ENCODE measurements around the gene CACNG3.
A peak's percentile ranks its signal among the peaks of the same experiment; 100 is the strongest.
"Not testable (repeated sequence)": the region's sequence is repeated elsewhere in the genome, so short reads cannot be mapped to it uniquely, and the experiment has no call there.

Gene CACNG3
- total RNA-seq: 0 to 0.17 (median 0) reads per million in 9 experiments

- H3K27me3 Mint-ChIP-seq: peaks cover 70 to 85% of the 10 kb centered on the region in 2 donors
- peak; percentile 72 for ATAC-seq (replicated peaks)
- DNase-seq: peak; percentile 31 to 42 (median 36)
- no peak within 1 kb of the TSS for H3K4me3 Mint-ChIP-seq
- no peaks in the 10 kb centered on the region for H3K9me3 Mint-ChIP-seq
- no peaks in the 10 kb centered on the region for H3K36me3 Mint-ChIP-seq (ENCODE audit: insufficient read depth)
- H3K27ac Mint-ChIP-seq: no peak within 1 kb of the TSS
- peaks cover 0 to 3% of the 10 kb centered on the region in 2 donors for H3K4me1 Mint-ChIP-seq (ENCODE audit: low read depth in 2 of 2)
Measured at GRCh38 chr16:24255456-24256371, at the start of gene CACNG3. TSS of gene CACNG3 (plus strand) at chr16:24256335. CDS start at chr16:24256755, 420 bp downstream.

GRCh38 chr16:24206926-24207325 is 49.2 kb upstream of the CACNG3 start:
- no peak for ATAC-seq (replicated peaks)
- Mint-ChIP-seq H3K36me3 (ENCODE audit: insufficient read depth) (peaks cover 40% of the 10 kb centered on the region), H3K9me3 (no peaks in the 10 kb centered on the region), H3K4me3 (no peak overlapping the region), H3K4me1 (ENCODE audit: low read depth in 2 of 2) (peaks cover 3 to 6% of the 10 kb centered on the region in 2 donors), H3K27ac (peak overlapping the region in 1 of 2 donors; percentile 15), H3K27me3 (no peaks in the 10 kb centered on the region)
- no peak for DNase-seq

DNA sequence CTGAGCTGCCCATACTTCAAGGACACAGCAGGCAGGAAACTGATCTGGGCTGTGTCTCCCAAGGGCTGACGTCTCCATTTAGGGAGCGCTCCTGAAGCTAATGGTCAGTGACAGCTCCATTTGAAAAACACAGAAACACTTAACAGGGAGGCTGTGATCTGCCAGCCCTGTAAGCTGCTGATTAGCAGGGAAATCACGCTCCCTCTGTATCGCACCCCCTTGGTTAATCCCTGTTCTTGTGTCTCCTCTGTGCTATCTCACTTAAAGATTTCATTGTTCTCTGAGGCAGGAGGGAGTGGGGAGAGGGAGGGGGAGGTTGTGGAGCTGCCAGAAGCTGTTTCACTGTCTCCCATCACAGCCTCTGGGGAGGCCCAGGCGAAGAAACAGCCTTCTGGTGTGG is 47.4 kb upstream of the CACNG3 start:
- no peaks in the 10 kb centered on the region for H3K9me3 Mint-ChIP-seq
- no peak overlapping the region for H3K4me3 Mint-ChIP-seq
- DNase-seq (no peak), ATAC-seq (replicated peaks) (no peak)
- H3K36me3 Mint-ChIP-seq (ENCODE audit: insufficient read depth): peaks cover 46% of the 10 kb centered on the region
- H3K27me3 Mint-ChIP-seq: no peaks in the 10 kb centered on the region
- no peak overlapping the region for H3K27ac Mint-ChIP-seq
- peaks cover 0 to 3% of the 10 kb centered on the region in 2 donors for H3K4me1 Mint-ChIP-seq (ENCODE audit: low read depth in 2 of 2)

- DNase-seq (no peak), ATAC-seq (replicated peaks) (no peak)
- H3K4me3 Mint-ChIP-seq: no peak overlapping the region
- peaks cover 62% of the 10 kb centered on the region for H3K36me3 Mint-ChIP-seq (ENCODE audit: insufficient read depth)
- H3K27me3 Mint-ChIP-seq: no peaks in the 10 kb centered on the region
- H3K9me3 Mint-ChIP-seq: no peaks in the 10 kb centered on the region
- no peaks in the 10 kb centered on the region for H3K4me1 Mint-ChIP-seq (ENCODE audit: low read depth in 2 of 2)
- H3K27ac Mint-ChIP-seq: no peak overlapping the region
Measured at GRCh38 chr16:24214992-24215391, 41.1 kb upstream of the CACNG3 start.

DNA sequence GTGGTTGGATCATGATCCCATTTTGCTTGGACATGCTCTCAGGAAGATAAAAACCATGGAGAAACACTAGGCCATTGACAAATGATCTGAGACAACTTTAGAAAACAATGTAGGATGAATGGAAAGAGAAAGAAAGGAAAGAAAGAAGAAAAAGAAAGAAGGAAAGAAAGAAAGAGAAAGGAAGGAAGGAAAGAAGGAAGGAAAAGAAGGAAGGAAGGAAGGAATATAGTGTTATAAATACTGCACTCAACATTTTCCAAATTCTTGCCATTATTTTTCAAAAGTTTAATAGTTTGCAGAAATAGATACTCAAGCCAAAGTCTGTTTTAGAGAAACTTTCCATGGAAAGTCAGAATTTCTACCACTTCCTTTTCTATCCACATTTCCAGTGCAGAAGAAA is 39.2 kb upstream of the CACNG3 start:
- H3K4me3 Mint-ChIP-seq: no peak overlapping the region
- H3K4me1 Mint-ChIP-seq (ENCODE audit: low read depth in 2 of 2): no peaks in the 10 kb centered on the region
- peaks cover 4 to 5% of the 10 kb centered on the region in 2 donors for H3K9me3 Mint-ChIP-seq
- DNase-seq (no peak), ATAC-seq (replicated peaks) (no peak)
- H3K27me3 Mint-ChIP-seq: no peaks in the 10 kb centered on the region
- peaks cover 59% of the 10 kb centered on the region for H3K36me3 Mint-ChIP-seq (ENCODE audit: insufficient read depth)
- H3K27ac Mint-ChIP-seq: peak overlapping the region in 1 of 2 donors; percentile 1

- H3K4me3 Mint-ChIP-seq: no peak overlapping the region
- DNase-seq (no peak), ATAC-seq (replicated peaks) (no peak)
- no peaks in the 10 kb centered on the region for H3K4me1 Mint-ChIP-seq (ENCODE audit: low read depth in 2 of 2)
- peaks cover 4 to 7% of the 10 kb centered on the region in 2 donors for H3K9me3 Mint-ChIP-seq
- peaks cover 54% of the 10 kb centered on the region for H3K36me3 Mint-ChIP-seq (ENCODE audit: insufficient read depth)
- H3K27me3 Mint-ChIP-seq: no peaks in the 10 kb centered on the region
- H3K27ac Mint-ChIP-seq: peak overlapping the region in 1 of 2 donors; percentile 16
Measured at GRCh38 chr16:24217461-24217860, 38.7 kb upstream of the CACNG3 start.

GRCh38 chr16:24218299-24218698 is 37.8 kb upstream of the CACNG3 start:
- peaks cover 4 to 7% of the 10 kb centered on the region in 2 donors for H3K9me3 Mint-ChIP-seq
- peak overlapping the region in 1 of 2 donors; percentile 16 for H3K27ac Mint-ChIP-seq
- H3K4me1 Mint-ChIP-seq (ENCODE audit: low read depth in 2 of 2): no peaks in the 10 kb centered on the region
- H3K27me3 Mint-ChIP-seq: no peaks in the 10 kb centered on the region
- DNase-seq: no peak
- H3K36me3 Mint-ChIP-seq (ENCODE audit: insufficient read depth): peaks cover 52% of the 10 kb centered on the region
- no peak for ATAC-seq (replicated peaks)
- no peak overlapping the region for H3K4me3 Mint-ChIP-seq

DNA sequence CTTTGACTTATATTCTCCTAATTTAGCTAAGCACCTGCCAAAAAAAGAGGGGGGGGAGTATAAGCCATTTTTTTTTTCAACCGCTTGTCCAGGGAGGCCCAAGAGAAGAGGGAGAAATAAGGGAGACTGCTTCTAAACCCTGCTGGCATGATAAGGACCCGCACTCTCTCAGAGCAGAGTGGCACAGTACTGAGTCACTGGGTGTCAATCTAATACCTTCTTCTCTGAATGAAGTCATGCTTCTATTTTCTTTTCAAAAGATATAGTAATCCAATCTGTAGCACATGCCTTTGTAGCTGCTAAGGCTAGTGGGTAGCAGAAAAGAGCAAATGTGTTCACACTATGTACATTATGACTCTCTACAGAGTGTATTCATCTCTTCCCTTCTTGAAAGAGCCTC is 34.9 kb upstream of the CACNG3 start:
- Mint-ChIP-seq H3K4me3 (no peak overlapping the region), H3K27me3 (no peaks in the 10 kb centered on the region), H3K9me3 (peaks cover 4 to 7% of the 10 kb centered on the region in 2 donors), H3K36me3 (ENCODE audit: insufficient read depth) (peaks cover 33% of the 10 kb centered on the region), H3K4me1 (ENCODE audit: low read depth in 2 of 2) (no peaks in the 10 kb centered on the region), H3K27ac (no peak overlapping the region)
- ATAC-seq (replicated peaks): no peak
- no peak for DNase-seq

GRCh38 chr16:24228514-24228913 is 27.6 kb upstream of the CACNG3 start:
- Mint-ChIP-seq H3K4me1 (ENCODE audit: low read depth in 2 of 2) (no peaks in the 10 kb centered on the region), H3K4me3 (no peak overlapping the region), H3K36me3 (ENCODE audit: insufficient read depth) (no peaks in the 10 kb centered on the region), H3K9me3 (no peaks in the 10 kb centered on the region), H3K27me3 (peaks cover 0 to 9% of the 10 kb centered on the region in 2 donors), H3K27ac (no peak overlapping the region)
- ATAC-seq (replicated peaks) (no peak), DNase-seq (no peak)

GRCh38 chr16:24232936-24233335 is 23.2 kb upstream of the CACNG3 start:
- H3K4me1 Mint-ChIP-seq (ENCODE audit: low read depth in 2 of 2): no peaks in the 10 kb centered on the region
- no peak overlapping the region for H3K4me3 Mint-ChIP-seq
- DNase-seq (no peak), ATAC-seq (replicated peaks) (no peak)
- no peak overlapping the region for H3K27ac Mint-ChIP-seq
- H3K36me3 Mint-ChIP-seq (ENCODE audit: insufficient read depth): no peaks in the 10 kb centered on the region
- peaks cover 0 to 2% of the 10 kb centered on the region in 2 donors for H3K9me3 Mint-ChIP-seq
- H3K27me3 Mint-ChIP-seq: peaks cover 21 to 34% of the 10 kb centered on the region in 2 donors

GRCh38 chr16:24234737-24235136 is 21.4 kb upstream of the CACNG3 start:
- H3K27ac Mint-ChIP-seq: no peak overlapping the region
- no peaks in the 10 kb centered on the region for H3K4me1 Mint-ChIP-seq (ENCODE audit: low read depth in 2 of 2)
- H3K9me3 Mint-ChIP-seq: peaks cover 5 to 8% of the 10 kb centered on the region in 2 donors
- DNase-seq: no peak
- no peaks in the 10 kb centered on the region for H3K36me3 Mint-ChIP-seq (ENCODE audit: insufficient read depth)
- H3K27me3 Mint-ChIP-seq: peaks cover 31 to 36% of the 10 kb centered on the region in 2 donors
- H3K4me3 Mint-ChIP-seq: no peak overlapping the region
- no peak for ATAC-seq (replicated peaks)

DNA sequence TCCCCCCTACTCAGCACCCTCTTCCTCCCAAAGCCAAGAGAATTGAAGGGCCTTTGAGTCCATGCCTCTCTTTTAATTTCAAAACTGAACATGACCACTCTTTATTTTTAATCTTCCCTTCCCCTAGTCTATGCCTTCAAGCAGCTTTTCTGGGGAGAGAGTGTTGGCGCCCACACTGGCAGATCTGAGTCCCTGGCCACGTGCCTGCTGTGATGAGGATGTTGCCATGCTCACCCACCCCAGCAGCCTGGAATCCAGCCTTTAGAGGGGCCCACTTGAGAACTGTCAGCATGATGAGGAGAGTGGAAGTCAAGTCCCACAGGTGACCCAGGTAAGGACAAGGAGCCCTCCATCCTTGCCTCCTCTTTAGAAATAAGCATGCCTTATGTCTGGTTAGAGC is 20.3 kb upstream of the CACNG3 start:
- H3K27ac Mint-ChIP-seq: no peak overlapping the region
- H3K4me1 Mint-ChIP-seq (ENCODE audit: low read depth in 2 of 2): no peaks in the 10 kb centered on the region
- no peak overlapping the region for H3K4me3 Mint-ChIP-seq
- H3K36me3 Mint-ChIP-seq (ENCODE audit: insufficient read depth): no peaks in the 10 kb centered on the region
- peaks cover 40 to 45% of the 10 kb centered on the region in 2 donors for H3K27me3 Mint-ChIP-seq
- DNase-seq (no peak), ATAC-seq (replicated peaks) (no peak)
- H3K9me3 Mint-ChIP-seq: peaks cover 5 to 10% of the 10 kb centered on the region in 2 donors

DNA sequence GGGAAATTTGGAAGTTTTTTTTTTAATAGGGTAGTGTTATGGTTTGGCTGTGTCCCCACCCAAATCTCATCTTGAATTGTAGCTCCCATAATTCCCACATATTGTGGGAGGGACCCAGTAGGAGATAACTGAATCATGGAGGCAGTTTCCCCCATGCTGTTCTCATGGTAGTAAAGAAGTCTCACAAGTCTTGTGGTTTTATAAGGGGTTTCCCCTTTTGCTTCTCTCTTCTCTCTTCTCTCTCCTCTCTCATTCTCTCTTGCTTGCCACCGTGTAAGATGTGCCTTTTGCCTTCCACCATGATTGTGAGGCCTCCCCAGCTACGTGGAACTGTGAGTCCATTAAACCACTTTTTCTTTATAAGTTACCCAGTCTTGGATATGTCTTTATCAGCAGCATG is 17.3 kb upstream of the CACNG3 start:
- H3K27me3 Mint-ChIP-seq: peaks cover 46 to 56% of the 10 kb centered on the region in 2 donors
- peaks cover 5 to 10% of the 10 kb centered on the region in 2 donors for H3K9me3 Mint-ChIP-seq
- not testable (repeated sequence) for H3K36me3 Mint-ChIP-seq (ENCODE audit: insufficient read depth); H3K27ac Mint-ChIP-seq; ATAC-seq (replicated peaks); DNase-seq; H3K4me3 Mint-ChIP-seq; H3K4me1 Mint-ChIP-seq (ENCODE audit: low read depth in 2 of 2)
